Activated CD4-positive, CD25-positive, alpha-beta regulatory T cell (primary cell): ENCODE results near the gene FLT3LG.

Experiments
- DNase-seq, 4 experiments: peaks; one replicate each; lab custom pipeline; 2025; lab: John Stamatoyannopoulos, UW

Gene FLT3LG

GRCh38 chr19:49488046-49488862 is 14.2 kb downstream of the FLT3LG start:
- DNase-seq, result no peak

- DNase-seq, result no peak
Observed at GRCh38 chr19:49488863-49489537, 15.0 kb downstream of the FLT3LG start.

- no peak for DNase-seq
Observed at GRCh38 chr19:49489601-49490167, 15.7 kb downstream of the FLT3LG start.

DNA sequence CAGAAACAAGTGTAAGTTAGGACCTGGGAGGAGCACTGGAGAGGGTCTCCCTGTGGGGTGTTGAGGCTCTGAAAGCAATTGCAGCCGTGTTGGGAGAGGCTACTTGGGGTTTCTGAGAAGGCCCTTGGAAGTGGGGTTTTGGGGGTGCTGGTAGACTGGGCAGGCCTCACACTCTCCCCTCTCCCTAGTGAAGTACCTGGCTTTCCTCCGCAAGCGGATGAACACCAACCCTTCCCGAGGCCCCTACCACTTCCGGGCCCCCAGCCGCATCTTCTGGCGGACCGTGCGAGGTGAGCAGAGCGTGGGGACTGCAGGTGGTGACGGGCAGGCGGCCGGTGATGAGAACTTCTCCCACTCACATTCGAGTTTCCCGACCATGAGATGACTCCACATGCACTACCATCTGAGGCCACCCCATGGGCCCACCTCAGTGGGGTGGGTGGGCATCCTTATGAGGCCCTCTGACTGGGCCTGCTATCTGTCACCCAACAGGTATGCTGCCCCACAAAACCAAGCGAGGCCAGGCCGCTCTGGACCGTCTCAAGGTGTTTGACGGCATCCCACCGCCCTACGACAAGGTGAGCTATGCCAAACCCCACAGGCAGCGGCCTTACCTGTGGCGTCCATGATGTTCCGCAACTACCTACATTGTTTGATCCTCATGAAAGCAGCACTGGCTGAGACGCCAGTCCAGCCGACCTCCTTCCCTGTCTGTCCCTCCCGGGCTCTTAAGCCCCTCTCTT is 16.4 kb downstream of the FLT3LG start:
- no peak for DNase-seq

- no peak for DNase-seq
Observed at GRCh38 chr19:49491030-49491803, 17.2 kb downstream of the FLT3LG start.

DNA sequence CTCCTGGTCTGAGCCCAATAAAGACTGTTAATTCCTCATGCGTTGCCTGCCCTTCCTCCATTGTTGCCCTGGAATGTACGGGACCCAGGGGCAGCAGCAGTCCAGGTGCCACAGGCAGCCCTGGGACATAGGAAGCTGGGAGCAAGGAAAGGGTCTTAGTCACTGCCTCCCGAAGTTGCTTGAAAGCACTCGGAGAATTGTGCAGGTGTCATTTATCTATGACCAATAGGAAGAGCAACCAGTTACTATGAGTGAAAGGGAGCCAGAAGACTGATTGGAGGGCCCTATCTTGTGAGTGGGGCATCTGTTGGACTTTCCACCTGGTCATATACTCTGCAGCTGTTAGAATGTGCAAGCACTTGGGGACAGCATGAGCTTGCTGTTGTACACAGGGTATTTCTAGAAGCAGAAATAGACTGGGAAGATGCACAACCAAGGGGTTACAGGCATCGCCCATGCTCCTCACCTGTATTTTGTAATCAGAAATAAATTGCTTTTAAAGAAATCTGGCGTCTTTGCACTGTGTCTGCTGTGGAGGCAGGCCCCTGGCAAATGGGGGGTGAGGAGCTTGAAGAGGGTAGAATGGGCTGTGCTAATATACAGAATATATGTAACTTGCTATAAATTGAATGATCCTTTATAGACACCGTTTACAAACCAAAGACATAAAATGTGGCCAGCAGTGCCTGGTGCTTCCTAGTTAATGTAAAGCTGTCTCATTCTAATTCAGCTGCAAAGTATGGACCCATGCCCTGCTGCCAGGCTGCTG is 18.0 kb downstream of the FLT3LG start:
- DNase-seq, result no peak

GRCh38 chr19:49492573-49493405 is 18.8 kb downstream of the FLT3LG start:
- no peak for DNase-seq

DNA sequence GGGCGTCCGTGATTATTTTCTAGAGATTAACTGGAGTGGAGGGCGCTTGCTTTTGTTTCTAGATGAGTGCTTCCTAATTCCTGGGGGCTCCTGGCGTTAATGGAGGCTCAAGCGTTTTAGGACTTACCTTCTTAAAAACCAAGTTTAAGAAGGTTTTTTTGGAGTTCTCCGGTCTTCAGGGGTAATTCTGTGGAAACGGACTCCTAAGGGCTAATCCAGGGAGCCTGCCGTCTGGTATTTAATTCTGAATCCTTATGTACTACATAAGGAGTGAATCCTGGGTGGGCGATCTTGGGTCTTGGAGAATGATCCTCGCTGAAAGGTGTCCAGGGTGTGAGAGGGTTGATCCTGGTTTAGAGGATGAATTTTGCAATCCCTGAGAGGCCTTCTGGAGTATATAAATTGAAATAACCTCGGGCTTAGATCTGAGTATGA is 22.6 kb downstream of the FLT3LG start:
- no peak for DNase-seq

GRCh38 chr19:49497047-49497788 is 23.2 kb downstream of the FLT3LG start:
- peak; percentile 37 to 55 (median 42) for DNase-seq

DNA sequence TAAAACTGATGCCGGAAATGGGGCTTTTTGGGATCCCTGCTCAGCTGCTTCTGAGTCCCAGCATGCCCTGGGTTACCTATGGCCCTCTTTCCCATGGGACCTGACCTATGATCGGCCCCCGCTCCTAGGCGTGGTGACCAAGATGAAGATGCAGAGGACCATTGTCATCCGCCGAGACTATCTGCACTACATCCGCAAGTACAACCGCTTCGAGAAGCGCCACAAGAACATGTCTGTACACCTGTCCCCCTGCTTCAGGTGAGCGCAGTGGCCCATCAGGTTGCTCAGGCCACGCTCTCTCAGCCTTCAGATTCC is 23.7 kb downstream of the FLT3LG start:
- no peak for DNase-seq

DNA sequence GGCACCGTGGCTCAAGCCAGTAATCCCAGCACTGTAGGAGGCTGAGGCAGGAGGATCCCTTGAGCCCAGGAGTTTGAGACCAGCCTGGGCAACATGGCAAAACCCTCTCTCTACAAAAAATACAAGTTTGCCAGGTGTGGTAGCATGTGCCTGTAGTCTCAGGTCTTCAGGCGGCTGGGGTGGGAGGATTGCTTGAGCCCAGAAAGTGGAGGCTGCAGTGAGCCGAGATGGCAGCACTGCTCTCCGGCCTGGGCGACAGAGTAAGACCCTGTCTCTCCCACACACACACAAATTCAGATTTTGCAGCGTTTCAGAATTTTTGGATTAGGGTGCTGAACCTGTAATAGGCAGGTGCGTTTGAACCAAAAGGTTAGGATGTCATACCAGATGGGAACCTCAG is 24.5 kb downstream of the FLT3LG start:
- no peak for DNase-seq

DNA sequence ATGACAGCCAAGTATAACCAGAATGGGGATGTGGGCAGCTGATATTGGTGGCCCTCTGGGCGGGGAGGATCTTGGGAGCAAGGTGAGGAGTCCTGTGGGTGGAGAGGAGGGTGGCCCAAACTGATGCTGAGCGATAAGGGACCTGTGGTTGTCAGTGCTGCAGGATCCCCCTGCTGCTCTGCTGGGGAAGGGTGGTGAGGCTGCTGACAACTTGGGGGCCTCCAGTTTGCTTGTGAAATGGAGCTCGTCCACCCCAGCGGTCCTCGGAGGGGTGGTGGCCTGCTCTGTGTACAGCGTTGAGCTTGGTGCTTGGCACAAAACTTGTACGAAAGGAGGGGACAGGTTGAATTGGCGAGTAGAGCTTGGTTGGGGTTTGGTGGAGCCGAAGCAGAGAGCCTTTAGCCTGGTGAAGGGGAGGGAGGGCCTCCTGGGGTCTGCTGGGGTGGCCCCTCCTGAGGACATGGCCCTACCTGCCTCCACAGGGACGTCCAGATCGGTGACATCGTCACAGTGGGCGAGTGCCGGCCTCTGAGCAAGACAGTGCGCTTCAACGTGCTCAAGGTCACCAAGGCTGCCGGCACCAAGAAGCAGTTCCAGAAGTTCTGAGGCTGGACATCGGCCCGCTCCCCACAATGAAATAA is 25.1 kb downstream of the FLT3LG start:
- no peak for DNase-seq

- no peak for DNase-seq
Observed at GRCh38 chr19:49502866-49503581, 29.0 kb downstream of the FLT3LG start.

DNA sequence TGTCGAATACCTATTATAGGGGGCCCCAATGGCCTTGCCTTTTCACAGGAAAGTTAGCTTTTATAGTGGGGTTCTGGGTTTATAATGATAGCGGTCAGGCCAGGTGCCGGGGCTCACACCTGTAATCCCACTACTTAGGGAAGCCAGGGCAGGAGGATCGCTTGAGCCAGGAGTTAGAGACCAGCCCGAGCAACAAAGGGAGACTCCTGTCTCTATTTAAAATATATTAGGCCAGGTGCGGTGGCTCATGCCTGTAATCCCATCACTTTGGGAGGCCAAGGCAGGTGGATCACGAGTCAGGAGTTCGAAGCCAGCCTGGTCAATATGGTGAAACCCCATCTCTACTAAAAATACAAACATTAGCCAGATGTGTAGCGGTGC is 29.6 kb downstream of the FLT3LG start:
- DNase-seq, result no peak

GRCh38 chr19:49506575-49507105 is 32.6 kb downstream of the FLT3LG start:
- DNase-seq, result peak; percentile 41 to 60 (median 52)

- DNase-seq, result no peak
Observed at GRCh38 chr19:49507803-49508494, 33.9 kb downstream of the FLT3LG start.
